HG03571 (cell line): Measurements from ENCODE around the gene SLC22A23.

Source experiments
- ATAC-seq: cut with Tn5 transposase; IDR thresholded peaks from one replicate; pipeline ENCODE4 v1.9.1; 2021; ENCODE audit not compliant: unreplicated experiment

Gene SLC22A23

GRCh38 chr6:3288711-3289663 is 167.9 kb downstream of the SLC22A23 start:
- no peak for ATAC-seq

- ATAC-seq, result no peak
These were observed 168.7 kb downstream of the SLC22A23 start for GRCh38 chr6:3287976-3288707.

DNA sequence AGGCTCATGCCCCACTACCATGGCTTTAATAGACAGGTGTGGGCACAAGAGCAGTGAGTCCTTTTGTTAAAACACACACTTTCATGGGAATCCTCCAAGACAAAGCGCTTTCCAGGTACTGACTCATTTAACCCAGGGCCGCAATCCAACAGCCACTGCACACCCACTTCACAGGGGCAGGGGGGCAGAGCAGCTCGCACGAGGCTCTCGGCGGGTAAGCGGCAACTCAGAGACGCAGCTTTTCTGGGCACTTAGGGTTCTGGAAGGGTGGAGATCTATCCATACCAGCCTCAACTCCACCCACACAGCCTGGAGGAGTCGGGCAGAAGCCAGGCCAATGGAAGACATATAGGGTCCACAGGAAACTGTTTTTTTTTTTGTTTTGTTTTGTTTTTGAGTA is 169.5 kb downstream of the SLC22A23 start:
- ATAC-seq, result no peak

- ATAC-seq, result no peak
These were observed 170.1 kb downstream of the SLC22A23 start for GRCh38 chr6:3286641-3287171.

- ATAC-seq, result no peak
These were observed 171.1 kb downstream of the SLC22A23 start for GRCh38 chr6:3285732-3286131.

DNA sequence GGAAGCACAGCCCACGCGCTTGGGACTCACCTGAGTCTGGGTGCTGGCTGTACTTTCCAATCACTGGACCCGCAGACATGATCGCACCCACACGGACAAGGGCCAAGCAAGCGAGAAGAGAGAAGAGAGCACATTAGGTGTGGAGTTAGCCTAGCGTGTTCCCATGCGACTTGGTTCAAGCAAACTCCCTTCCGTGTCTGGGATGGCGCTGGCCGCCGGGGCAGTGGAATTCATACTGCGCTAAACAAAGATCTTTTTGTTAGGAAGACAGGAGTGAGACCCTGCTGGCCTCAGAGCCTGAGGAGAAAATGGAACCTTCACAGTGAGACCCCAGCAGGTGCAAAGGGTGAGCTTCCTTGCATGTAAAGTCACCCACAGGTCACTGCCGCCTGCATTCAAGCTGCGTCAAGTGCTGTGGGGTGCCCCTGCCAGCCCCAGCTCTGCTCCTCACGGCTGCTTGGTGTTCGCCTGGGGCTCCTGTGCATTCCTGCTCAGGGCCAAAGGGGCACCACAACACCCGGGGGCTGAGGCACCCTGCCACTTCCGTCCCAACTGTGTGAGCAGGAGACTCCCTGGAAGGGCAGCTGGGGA is 171.7 kb downstream of the SLC22A23 start:
- no peak for ATAC-seq

DNA sequence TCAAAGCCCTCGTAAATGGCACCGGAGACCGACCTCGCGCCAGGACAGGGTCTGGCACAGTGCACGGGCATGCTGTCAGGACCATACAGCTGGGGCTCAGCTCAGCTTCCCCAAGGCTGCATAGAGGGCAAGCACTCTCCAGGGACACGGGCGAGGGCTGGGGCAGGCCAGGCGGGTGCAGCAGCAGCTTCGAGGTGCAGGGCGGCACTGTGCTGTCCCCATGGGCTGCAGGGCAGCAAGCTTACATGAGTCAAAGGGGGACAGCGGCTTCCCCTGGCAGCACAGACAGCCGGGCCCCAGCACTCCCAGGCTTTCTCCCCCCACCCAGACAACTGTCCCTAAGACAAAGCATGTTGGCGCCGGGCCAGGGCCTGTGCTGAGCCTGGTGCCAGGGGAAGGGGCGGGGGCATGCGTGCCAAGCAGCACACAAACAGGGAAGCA is 172.4 kb downstream of the SLC22A23 start:
- ATAC-seq, result no peak

- ATAC-seq, result no peak
These were observed 173.0 kb downstream of the SLC22A23 start for GRCh38 chr6:3283641-3284435.

DNA sequence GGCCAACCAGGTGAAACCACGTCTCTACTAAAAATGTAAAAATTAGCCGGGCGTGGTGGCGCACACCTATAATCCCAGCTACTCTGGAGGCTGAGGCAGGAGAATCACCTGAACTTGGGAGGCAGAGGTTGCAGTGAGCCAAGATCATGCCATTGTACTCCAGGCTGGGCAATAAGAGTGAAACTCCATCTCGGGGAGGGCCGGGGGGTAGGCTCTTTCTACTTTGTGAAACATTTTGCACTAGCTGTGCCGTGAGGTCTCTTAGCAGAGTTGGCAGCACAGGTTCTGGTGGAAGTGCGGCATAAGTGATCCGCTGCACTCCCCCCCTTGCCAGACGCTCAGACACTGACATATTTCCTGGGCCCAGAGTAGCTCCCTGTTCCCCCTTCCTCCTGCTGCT is 173.6 kb downstream of the SLC22A23 start:
- ATAC-seq, result no peak

DNA sequence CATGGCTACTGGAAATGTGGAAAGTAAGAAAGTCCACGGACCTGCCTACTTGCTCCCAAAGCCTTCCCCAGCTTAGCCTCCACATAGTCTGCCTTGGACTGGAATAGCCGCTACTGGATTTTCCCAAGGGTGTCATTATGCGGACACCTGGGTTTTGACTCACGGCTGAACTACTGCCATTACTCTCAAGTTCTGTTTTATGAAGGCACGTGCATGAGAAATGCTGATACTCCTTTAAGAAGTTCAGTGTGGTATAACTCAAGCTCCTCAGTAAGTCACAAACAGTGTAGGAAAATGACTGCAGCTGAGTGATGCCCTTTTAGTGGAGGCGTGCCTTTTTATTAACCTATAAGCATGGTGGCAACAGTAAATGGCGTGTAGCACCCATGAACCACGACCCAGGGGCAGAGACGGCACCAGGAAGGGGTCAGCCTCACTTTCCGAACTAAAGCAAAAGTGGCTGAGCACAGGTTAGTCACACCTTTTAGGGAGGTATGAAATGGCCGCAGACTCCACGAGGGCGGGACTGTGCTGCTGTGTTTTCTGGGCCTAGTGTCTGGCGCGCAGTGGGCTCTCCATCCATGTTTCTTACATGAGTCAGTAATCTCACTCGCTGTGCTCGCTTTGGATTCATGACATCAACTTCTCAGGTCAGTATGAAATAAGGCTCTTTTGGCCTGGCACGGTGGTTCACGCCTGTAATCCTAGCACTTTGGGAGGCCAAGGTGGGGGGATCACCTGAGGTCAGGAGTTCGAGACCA is 174.2 kb downstream of the SLC22A23 start:
- ATAC-seq, result no peak

DNA sequence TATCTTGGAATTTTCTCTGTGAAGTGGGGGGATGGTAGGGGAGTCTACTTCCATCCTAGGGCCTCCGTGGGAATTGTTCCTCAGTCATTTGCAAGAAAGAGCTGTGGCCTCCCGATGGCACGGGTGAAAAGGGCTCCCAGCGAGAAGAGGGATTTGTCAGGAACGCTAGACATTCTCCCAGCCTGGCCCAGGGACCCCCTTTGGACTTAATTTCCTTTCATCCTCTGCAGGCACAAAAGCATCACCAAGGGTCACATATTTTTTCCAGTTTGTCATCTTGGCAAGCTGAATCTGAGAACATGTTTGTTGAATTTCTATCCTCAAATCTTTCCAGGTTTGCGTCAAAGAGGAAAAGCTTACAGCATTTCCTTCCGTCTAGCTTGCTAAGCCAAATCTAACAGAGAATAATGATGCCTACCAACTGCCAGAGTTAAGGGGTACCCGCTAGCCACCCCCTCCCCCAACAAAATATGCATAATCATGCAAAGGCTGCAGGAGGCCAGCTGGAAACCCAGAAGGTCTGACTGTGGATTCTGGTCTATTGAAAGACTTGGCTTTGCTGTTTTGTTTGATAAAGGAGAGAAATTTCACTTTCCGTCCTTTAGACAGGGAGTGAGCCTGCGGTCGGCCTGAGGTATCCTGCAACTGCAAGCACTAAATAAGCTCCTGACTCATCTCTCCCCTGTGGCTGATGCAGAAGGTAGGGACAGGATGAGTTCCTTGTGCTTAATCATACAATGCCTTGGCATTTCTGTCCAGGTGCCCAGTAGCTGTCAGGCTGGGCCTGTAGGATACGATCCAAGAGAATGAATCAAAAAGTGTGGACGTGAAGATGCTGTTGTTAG is 175.0 kb downstream of the SLC22A23 start:
- ATAC-seq, result no peak

- ATAC-seq, result no peak
These were observed 175.9 kb downstream of the SLC22A23 start for GRCh38 chr6:3280866-3281465.

DNA sequence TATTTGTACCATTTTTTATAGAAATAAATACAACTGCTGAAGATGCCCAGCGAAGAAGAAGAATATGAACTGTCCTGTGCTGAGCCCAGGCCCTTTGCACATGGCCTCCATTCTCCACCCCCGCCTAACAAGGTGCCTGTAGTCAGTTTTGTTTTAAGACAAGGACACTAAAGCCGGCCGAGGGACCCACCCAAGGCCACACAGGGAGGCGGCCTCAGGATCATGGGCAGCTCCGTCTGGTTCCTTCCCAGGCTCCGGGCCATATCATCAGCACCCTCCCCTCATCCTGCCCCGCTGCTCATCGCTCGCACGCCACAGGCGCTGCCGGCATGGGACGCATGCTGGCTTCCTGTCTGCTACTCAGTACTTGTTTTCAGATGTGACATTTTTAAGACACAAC is 176.8 kb downstream of the SLC22A23 start:
- ATAC-seq, result no peak

DNA sequence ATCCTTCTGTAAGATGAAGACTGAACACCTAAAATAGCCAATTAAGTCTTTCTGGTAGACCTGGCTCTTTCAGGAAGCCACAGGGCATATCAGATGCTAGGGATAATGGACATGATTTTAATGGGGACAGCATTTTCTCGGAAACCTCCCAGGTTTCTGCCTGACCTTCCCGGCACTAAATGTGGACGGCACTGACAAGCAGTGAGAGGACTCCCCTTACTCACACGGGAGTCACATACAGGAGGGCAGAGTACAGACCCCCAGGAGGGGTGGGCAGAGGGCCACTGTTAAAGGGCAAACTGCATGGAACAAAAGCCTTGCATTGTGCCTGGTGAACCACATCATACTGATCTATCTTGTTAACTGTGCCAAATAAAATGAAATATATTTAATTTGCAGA is 178.2 kb downstream of the SLC22A23 start:
- ATAC-seq, result no peak

GRCh38 chr6:3277851-3278416 is 178.9 kb downstream of the SLC22A23 start:
- ATAC-seq, result no peak

GRCh38 chr6:3277251-3277650 is 179.6 kb downstream of the SLC22A23 start:
- no peak for ATAC-seq

DNA sequence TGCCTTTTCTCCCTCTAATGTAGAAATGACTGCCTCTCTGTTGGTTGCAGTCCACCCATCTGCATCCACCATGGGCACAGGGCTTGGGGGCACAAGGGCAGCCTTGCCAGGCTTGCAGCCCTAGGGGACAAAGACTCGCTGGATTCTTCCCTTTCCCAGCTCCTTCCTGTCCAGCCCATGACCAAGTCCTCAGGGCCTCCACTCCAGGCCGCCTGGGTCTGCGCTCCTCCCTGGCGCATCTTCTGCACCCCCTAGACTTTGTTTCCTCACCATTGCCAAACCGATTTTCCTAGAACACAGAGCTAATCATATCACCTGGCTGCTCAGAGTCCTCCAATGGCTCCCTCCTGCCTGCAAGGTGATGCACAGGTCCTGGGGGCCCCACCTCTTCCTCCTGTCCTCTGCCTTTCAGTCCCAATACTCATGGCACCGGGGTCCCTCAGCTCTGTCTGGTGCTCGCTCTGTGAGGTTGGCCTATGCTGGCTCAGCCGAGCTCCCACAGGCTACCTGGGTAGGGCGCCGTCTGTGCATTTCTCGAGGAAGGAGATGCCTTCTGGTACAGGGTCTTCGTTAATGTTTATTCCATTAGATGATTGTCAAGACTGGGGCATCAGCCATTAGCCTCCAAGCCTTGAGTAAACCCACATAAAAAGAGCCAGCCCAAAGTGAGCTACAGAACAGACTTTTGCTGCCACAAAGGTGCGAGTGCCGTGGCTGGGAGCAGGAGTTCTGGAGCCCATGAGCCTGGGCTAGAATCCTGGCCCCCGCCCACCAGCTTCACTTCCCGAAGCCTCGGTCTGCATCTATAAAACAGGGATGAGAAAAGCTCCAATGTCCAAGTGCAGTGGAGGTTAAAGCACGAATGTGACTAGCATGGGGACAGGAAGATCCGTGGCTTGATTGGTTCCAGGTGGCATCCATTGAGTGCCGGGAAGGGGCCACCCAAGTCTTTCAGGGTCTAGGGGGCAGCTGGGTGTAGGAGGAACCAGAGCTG is 180.4 kb downstream of the SLC22A23 start:
- no peak for ATAC-seq
